Measurements from ENCODE around the gene MARCHF4.

MARCHF4 gene, protein sequence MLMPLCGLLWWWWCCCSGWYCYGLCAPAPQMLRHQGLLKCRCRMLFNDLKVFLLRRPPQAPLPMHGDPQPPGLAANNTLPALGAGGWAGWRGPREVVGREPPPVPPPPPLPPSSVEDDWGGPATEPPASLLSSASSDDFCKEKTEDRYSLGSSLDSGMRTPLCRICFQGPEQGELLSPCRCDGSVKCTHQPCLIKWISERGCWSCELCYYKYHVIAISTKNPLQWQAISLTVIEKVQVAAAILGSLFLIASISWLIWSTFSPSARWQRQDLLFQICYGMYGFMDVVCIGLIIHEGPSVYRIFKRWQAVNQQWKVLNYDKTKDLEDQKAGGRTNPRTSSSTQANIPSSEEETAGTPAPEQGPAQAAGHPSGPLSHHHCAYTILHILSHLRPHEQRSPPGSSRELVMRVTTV

DNA sequence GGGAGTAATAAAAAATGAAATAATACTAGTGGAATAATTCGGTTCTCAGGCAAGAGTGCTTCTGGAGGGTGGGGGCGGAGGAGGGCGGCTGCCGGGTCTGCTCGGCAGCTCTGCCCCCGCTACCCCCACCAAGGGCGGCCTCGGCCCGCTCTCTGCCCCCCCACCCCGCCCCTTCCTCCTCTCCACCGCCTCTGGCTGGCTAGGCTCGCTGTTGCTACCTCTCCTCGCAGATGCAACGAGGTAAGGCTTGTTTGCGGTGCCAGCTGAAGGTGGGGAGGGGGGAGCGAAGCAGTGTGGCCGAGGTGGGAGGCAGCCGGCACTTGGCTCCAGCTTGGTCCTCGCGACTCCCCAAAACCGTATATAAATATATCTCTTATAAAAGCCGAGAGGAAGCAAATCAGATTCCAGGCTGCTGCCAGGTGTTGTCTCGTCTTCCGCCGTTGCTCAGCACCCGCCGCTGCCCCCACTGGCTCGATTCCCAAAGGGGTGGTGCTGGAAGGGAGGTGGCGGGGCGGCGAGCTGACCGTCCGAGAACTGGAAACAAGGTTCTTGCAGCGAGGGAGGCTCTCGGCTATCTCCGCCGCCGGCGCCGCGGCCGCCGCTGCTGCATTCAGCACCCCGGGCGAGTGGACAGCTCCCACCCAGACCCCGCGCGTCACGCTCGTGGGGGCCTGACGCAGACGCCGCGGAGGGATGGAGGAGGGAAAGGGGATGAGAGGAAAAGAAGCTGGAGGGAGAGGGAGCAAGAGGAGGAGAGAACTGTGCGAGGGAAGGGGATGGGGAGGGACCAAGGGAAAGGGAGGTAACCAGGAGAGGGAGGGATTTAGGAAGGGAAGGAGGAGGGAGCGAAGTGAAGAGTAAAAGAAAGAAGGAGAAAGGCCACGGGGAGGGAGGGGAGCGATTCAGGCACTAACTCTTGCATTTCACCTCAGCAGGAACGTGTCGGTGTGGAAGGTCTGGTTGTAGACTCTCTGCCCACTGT lies at the start of gene MARCHF4:
MARCHF4 (minus strand) TSS at position 763 of the 982 bp plus-strand sequence. CDS start 2,223 bp downstream, outside the sequence.
- DNase-seq, result peak; percentile 60

DNA sequence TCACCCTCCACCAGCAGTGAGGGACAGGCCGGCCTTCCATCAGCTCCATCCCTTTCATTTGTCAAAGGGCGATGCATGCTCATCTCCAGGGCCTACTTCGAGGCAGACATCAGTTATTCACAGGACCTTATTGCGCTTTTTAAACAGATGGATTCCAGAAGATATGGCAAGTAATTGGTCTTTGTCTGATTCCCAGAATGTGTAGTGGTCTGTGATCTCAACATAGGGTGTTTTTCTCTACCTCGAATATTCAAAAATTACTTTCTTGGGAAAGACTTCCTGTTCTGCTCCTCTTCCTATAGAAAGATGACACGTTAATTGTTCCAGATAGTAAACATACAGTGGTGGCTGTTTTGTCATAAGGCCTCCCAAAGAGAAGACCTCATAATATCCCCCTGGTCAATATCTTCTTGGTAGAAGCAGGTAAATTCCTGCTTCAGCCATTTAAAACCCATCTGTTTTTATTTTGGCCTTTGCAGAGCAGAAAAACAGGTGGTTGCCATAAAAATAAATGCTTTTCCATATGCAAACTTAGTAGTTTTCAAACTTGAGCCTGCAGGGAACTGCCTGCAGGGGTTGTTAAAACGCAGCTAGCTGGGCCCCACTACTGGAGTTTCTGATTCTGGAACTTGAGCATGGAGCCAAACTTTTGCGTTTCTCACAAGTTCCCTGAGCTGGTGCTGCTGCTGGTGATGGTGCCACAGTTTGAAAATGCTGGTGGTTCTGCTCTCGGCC lies 48.3 kb upstream of the MARCHF4 start:
- no peak for DNase-seq

DNA sequence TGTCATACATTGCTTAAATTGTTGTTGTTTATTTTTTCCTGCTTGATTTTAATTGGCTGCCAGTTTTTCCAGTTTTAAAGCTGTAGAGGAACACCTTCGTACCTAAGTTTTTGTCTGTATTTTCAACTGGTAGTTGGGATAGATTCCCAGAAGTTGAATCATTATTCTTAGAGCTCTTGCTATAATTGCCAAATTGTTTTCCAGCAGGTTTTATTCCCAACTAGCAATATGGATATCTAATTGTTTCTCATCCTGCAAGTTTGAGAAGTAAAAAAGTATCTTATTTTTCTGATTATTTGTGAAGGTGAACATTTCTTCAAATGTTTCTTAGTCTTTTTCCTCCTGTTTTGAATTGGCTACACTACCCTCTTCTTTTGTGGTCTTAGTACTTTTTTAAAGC lies 46.7 kb upstream of the MARCHF4 start:
- no peak for DNase-seq

DNA sequence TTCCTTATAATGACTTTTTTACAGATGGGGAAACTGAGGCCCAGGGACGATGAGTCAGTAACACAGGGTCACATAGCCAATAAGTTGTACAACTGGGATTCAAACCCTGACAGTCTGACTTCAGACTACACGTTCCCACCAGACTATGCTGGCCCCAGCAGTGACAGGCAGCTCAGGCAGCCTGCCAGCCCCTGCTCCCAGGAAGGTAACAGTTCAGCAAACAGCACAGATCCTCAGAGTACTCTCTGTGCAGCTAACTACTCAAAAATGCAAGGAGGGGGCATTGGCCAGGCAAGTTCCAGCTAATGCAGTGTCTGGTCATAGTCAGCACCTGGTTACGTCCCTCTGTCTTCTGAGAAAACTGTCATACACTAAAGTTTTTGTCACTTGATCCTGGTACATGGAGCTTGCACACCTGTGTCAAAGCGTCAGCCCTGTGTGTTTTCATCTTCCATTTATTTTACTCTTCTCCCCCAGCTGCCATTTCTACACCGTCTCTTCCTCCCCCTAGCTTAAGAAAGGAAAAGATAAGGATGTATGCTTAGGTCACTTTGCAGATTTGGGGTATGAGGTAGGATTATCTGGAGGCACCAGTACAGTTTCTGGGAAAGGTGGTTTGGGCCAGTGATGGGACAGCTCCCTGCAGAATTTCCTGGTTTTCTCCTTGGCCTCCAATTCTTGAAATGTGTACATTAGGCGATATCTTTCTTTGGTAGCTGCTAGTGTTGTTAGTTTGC lies 44.5 kb upstream of the MARCHF4 start:
- no peak for DNase-seq

DNA sequence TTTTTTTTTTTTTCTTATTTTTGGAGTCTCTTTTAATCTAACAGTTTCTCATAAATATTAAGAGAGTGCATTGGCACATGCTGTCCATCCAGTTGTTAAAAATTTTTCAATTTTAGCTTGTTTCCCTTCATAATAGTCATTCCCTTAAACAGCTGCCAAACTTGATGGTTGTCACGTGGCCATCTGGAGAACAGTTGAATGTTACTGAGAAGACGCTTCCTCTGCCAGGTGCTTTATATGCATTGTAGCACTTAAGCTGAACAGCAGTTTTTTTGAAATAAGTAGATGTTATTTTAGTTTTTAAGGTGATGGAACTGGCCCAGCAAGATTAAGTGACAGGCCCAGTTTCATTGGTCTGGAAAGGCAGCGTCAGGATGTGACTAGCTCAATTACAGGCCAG lies 43.3 kb upstream of the MARCHF4 start:
- no peak for DNase-seq

DNA sequence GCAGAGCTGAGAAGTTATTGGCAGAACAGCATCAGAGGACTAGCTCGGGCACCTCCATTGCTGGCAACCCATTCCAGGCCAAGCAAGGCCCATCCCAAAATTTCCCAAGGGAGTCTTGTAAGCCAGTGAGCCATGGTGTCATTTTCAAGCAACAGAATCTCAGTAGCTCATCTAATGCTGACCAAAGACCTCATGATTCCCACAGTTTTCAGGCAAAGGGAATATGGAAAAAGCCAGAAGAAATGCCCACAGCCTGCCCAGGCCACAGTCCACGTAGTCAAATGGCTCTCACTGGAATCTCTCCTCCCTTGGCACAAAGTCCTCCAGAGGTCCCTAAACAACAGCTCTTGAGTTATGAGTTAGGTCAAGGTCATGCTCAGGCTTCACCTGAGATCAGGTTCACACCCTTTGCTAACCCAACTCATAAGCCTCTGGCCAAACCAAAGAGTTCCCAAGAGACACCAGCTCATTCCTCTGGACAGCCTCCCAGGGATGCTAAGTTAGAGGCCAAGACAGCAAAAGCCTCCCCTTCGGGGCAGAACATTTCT lies 42.6 kb upstream of the MARCHF4 start:
- DNase-seq, result no peak

DNA sequence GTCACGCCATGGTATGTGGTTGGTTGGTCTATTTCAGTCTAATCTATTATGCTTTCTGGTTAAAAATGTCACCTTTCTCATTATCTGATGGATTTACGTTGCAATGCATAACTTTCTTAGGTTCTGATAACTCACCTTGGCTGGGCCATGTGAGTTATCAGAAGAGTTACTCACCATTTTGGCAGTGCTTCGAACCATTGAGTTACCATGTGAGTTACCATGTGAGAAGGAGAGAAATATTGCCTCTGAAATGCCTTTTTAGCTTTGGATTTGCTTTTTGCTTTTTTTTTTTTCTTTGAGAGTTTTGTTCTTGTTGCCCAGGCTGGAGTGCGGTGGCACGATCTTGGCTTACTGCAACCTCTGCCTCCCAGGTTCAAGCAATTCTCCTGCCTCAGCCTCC lies 41.6 kb upstream of the MARCHF4 start:
- DNase-seq, result no peak

DNA sequence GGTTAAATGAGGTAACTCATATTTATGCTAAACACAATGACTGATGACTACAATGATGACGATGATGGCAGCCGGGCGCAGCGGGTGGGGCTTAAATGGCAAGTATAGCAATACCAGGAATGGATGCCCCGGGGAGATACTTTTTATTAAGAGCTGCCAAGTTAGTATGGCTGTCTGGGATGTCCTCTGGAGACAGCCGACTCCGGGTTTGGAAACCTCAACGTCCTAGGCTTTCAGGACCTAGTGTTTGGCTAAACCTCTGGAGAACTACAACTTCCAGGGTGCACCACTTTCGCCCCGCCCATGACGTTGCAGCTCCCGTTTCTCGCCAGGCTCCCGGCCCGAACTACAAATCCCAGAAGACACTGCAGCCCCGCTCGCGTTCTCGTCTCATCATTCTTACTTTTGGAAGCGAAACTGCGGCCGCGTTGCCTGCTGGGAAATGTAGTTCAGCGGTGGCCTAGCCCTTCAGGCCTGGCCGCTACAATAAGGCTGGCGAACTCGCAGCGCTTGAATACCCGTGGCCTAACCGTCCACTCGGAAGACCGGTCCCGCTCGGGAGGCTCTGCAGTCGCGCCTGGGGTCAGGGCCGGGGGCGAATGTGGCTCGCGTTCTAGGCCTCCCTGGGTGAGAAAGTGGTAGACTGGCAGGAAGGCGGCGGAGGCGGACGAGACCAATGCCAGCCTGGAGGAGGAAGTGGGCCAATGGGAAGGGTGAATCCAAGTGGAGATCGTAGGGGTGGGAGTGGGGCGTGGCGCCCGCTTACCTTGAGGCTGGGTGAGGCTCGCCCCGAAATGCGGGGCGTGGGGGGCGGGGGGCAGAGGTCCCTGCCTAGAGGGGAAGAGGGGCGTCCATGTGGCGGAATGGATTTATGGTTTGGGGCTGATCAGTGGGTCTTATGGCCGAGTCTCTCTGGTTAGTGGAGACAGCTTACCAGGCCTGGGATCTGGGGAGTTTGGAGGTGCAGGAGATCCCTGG lies 40.0 kb upstream of the MARCHF4 start, which contains the start of gene SMARCAL1:
SMARCAL1 (plus strand) TSS at position 463 of the 978 bp plus-strand sequence. CDS start 2,221 bp downstream, outside the sequence.
- peak; percentile 95 for DNase-seq

DNA sequence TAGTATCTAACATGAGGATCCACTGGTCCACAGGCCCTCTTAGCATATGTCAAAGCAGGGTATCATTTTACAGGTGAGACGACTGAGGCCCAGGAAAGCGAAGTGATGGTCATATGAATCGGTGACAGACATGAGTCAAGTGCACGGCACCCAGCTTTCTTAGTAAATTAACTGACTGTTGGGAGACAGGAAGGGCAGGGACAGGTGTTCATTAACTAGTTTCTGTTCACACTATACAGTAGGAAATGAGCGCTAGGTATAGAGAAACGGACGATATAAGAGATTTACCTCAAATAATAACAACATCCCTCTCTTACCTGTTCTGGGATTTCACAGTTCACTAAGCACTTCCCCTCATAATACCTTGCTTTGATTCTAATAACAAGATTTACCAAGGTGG lies 38.3 kb upstream of the MARCHF4 start:
- no peak for DNase-seq

DNA sequence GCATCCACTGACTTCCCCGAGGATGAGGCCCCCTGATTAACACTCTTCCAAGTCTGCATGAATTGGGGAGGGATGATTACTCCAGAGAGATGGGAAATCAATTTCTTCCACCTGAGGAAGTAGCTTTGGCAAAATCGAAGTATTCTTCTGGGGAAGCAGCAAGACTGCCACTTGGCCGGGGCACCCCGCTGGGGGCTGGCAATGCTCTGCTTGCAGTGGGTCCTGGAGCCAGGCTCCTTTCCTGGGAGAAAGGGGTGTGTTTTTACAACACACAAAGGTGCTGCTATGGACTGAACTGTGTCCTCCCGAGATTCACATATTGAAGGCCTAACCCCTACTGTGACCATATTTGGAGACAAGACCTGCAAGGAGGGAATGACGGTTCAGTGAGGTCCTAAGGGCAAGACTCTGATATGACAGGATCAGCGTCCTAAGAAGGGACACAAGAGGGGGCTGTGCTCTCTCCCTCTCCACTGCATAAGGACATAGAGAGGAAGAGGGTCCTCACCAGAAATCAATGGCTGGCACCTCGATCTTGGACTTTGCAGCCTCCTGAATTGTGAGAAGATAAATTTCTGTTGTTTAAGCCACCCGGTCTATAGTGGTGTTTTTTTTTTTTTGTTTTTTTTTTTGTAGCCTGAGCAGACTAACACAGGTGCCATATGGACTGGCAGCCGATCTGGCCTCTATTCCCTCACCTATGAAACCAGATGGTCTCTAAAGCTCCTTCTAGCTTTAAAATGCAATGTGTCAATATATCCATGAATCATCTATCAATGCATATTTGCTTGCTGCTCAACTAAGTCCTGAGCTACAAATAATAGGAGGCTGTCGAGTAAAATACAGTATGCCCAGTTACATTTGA lies 36.4 kb upstream of the MARCHF4 start:
- no peak for DNase-seq

DNA sequence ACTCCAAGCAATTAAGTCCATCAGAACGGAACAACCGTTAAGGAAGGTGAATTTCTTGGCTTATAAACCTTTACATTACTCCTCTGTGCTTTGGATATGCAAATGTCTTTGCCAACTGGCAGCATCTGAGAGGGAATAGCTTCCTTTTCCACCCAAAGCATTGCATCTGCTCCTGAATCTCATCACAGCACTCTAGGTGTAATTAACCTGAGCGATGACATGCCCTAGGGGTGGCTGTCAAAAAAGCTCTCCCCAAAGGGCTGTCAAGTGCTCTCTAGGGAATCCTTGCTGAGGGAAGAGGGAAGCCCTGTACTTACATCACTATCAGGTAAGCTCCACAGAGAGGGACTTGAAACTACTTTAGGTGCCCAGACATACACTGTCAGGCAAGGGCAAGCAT lies 34.5 kb upstream of the MARCHF4 start:
- DNase-seq, result peak; percentile 83

DNA sequence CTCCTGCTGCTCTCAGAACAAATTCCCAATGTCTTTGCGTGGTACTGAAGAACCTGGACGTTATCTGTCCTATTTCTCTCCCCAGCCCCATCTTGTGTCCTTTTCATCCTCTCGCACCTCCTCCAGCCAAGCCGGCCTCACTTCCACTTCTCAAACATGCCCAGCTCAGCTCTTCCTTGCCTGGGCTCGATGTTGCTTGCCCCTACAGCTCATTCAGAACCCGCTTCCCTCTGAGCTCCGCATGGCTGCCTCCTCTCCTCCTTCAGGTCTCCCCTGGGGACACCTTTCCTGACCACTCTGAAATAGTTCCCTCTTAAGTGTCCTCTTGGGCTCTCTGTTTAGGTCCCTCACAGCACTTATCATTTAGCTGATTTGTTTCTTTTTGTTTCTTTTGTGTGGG lies 33.3 kb upstream of the MARCHF4 start:
- DNase-seq, result peak; percentile 89

DNA sequence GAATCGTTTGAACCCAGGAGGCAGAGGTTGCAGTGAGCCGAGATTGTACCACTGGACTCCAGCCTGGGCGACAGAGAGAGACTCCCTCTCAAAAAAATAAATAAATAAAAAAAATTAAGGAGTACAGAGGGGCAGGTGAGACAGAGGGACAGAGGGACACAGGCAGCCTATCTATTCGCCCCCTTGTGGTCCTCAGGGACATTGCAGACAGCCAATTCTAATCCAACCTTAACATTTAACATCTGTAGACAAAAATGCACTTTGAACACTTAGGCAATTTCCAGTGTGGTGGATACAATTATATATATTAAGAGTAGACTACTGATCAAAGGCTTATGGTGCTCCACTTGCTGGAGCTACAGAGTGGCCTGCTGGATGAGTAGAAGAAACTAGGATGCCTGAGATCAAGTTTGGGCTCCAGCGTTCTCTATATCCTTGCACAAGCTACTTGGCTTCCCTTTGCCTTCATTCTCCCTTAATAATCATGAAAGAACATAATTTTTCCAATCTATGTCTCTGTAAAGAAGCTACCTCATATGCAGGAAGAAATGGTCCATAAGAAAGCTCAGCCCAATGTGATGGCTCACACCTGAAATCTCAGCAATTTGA lies 31.8 kb upstream of the MARCHF4 start:
- no peak for DNase-seq

DNA sequence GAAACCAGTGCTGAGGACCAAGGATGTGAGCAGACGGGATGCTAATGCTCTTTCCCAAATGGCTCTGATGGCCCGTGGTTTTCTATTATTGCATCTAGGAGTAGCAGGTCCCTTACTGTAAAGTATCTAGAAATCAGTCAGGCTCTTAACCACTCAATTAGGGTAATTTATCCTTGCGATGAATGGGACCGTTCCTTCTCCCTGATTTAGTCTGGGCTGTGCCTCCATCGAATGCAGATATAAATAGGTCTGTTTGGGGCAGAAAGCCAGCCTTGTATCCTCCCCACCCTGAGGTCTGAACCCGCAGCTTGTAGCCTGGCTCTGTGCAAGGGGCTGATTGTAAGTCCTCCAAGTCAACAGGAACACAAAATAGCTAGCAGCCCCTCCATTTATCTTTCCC lies 30.5 kb upstream of the MARCHF4 start:
- no peak for DNase-seq

DNA sequence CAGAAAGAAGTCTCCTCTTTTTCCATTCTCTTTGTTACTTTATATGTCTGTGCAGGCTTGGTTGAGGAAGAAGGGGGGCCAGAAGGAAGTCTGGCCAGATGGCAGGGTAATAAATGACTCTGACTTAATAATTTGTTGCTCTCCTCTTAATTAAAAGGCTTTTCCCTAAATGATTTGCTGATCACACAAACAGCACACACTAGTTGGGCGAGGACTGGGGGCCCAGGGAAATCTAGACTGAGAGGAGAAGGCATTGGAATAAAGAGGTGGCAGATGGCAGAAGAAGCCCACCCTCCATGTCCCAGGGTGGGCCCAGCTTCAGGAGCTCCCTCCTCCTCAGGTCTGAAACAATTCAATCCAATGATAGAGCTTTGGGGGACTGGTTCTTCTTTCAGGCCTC lies 27.3 kb upstream of the MARCHF4 start:
- DNase-seq, result no peak

DNA sequence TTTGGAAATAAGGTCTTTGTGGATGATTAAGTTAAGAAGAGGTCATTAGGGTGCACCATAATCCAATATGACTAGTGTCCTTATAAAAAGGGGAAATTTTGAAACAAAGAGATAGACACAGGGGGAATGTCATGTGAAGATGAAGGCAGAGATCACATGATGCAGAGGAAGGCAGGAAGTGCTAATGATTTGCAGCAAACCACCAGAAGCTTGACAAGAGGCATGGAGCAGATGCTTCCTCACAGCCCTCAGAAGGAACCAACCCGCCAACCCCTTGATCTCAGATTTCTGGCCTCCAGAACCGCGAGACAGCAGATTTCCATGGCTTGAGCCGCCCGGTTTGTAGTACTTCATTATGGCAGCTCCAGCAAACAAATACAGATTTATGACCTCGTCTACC lies 22.6 kb upstream of the MARCHF4 start:
- DNase-seq, result no peak

DNA sequence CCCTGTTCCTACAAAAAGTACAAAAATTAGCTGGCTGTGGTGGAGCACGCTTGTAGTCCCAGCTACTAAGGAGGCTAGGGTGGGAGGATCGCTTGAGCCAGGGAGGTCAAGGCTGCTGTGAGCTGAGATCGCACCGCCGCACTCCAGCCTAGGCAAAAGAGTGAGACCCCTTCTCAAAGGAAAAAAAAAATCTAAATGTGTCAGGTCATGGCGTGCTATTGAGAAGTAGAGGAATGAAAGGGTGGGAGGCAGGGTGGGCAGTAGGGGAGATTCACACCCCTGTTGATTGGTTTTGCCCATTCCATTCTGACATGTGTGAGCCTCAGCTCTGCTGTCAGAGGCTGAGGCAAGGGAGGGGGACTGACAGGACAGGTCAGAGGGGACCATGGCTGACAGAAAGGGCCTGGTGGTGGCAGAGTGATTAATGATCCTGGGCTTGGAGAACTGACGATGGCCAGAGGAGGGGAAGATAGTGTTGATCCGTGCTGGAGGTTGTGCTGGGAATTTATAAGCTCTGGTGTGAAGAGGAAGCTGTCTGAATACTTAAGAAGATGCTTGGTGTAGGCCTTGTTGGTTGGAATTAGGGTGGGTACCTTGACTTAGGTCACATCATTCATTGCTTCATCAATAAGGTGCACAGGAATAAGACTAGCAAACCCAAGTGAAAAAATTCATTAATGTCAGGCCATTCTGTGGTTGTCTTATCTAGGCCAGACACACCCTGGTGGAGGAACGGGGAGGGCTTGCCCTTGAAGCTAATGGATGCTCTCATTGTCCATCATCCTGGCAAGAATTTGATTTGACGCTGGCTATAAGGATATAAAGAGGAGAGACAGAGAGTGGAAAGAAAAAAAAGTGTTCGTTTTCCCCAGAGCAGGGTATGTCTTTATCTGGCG lies 20.9 kb upstream of the MARCHF4 start:
- no peak for DNase-seq

DNA sequence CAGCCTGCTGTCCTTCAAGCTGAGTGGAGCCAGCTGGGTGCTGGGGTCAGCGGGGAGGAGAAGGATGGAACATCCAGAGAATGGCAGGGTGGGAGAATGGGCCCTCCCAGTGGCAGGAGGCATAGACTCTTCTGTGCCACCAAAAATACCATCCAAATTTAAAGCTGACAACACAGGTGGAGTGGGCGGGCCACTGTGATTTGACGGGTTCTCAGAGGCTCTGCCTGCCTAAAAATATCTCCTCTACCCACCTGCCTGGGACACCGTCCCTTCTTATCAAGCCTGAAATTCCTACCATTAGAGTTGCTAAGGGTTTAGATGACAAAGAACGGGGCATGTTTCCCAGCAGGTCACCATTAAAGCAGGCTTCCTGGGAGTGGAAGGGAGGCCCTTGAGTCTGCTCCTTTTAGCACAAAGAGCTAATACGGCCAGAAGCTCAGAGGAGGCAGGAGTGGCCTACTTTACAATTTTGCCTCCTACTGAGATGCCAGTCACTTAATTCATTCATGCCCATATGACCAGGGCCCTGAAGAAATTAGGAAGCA lies 19.8 kb upstream of the MARCHF4 start:
- DNase-seq, result no peak
